Stimulated activated CD4-positive, alpha-beta T cell treated with anti-CD3 and anti-CD28 coated beads, TNF-alpha, amount 100 ng/mL, for 1 hour (primary cell): ENCODE measurements around the gene GHR.
"Not testable (repeated sequence)": the region's sequence is repeated elsewhere in the genome, so short reads cannot be mapped to it uniquely, and the experiment has no call there.

Experiments
- DNase-seq, 3 donors: peaks; one replicate each; pipeline ENCODE4 v3.0.0-alpha.2; 2020; ENCODE audit warnings: low read depth in 3 of 3, low spot score in 1 of 3

The GHR gene

GRCh38 chr5:42640835-42641234, 217.6 kb downstream of the GHR start:
- no peak for DNase-seq

- no peak for DNase-seq
Observed at GRCh38 chr5:42641336-42642005, 218.2 kb downstream of the GHR start.

GRCh38 chr5:42642006-42642405, 218.8 kb downstream of the GHR start:
- no peak for DNase-seq

- no peak for DNase-seq
Observed at GRCh38 chr5:42643360-42643759, 220.1 kb downstream of the GHR start.

- no peak for DNase-seq
Observed at GRCh38 chr5:42645138-42645537, 221.9 kb downstream of the GHR start.

GRCh38 chr5:42648036-42648435, 224.8 kb downstream of the GHR start:
- no peak for DNase-seq

- DNase-seq = no peak
Observed at GRCh38 chr5:42648915-42649314, 225.7 kb downstream of the GHR start.

- DNase-seq = no peak
Observed at GRCh38 chr5:42650084-42650483, 226.8 kb downstream of the GHR start.

- no peak for DNase-seq
Observed at GRCh38 chr5:42653705-42654104, 230.5 kb downstream of the GHR start.

- no peak for DNase-seq
Observed at GRCh38 chr5:42654645-42655044, 231.4 kb downstream of the GHR start.

- no peak for DNase-seq
Observed at GRCh38 chr5:42655982-42656650, 232.9 kb downstream of the GHR start.

- DNase-seq = no peak
Observed at GRCh38 chr5:42656651-42657015, 233.4 kb downstream of the GHR start.

GRCh38 chr5:42659869-42660268, 236.6 kb downstream of the GHR start:
- not testable (repeated sequence) for DNase-seq

GRCh38 chr5:42665857-42666256, 242.6 kb downstream of the GHR start:
- no peak for DNase-seq

- DNase-seq = no peak
Observed at GRCh38 chr5:42666869-42667268, 243.6 kb downstream of the GHR start.

GRCh38 chr5:42668254-42668653, 245.0 kb downstream of the GHR start:
- no peak for DNase-seq

- DNase-seq = no peak
Observed at GRCh38 chr5:42672925-42673324, 249.7 kb downstream of the GHR start.

GRCh38 chr5:42675602-42676001, 252.4 kb downstream of the GHR start:
- DNase-seq = no peak

- no peak for DNase-seq
Observed at GRCh38 chr5:42676362-42676761, 253.1 kb downstream of the GHR start.

GRCh38 chr5:42677156-42677842, 254.1 kb downstream of the GHR start:
- no peak for DNase-seq

- DNase-seq = no peak
Observed at GRCh38 chr5:42680046-42680445, 256.8 kb downstream of the GHR start.

GRCh38 chr5:42685078-42685477, 261.8 kb downstream of the GHR start:
- DNase-seq = not testable (repeated sequence)
